SHP77 (cell line): Measurements from ENCODE around the gene MAU2.

Experiments used
- DNase-seq, 2 experiments: peaks; one replicate each; lab custom pipeline; 2025; lab: John Stamatoyannopoulos, UW

MAU2 gene

DNA sequence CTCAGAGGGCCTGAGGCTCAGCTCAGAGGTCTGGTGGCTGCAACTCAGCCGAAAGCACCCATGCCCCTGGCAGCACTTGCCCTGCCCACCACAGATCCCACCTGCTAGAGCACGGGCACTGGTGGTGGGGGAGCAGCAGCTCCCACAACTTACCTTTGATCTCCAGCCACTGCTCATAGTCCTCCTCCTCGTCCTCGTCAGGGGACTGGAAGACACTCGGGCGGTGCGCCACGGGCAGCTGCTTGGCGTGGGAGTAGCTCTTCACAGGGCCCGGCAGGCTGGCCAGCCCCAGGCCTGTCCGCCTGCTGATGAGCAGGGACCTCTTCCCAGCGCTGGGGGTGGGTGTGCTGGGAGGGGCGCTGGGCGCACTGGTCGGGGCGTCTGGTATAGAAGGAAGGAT is 14.9 kb upstream of the MAU2 start:
- DNase-seq: no peak

GRCh38 chr19:19306191-19306590 is 14.4 kb upstream of the MAU2 start:
- DNase-seq: no peak

DNA sequence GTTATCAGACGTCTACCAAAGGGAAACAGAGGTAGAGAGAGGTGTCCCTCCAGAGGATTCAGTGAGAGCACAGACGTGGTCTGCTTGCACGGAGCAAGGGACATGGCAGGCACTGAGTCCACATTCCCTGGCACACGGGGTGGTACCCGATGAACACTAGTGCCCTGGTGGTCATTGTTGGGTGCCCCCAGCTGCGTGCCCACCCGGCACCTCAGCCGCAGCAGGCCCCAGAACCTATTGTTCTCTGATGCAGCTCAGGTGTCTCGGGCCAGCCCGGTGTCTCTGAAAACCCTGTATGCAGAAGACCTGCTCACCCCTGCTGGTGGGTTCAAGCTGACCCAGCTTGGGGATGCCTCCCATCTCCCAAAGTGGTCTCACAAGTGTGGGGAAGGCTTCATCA is 12.3 kb upstream of the MAU2 start:
- no peak for DNase-seq

GRCh38 chr19:19315444-19315843 is 5.2 kb upstream of the MAU2 start:
- DNase-seq: no peak

DNA sequence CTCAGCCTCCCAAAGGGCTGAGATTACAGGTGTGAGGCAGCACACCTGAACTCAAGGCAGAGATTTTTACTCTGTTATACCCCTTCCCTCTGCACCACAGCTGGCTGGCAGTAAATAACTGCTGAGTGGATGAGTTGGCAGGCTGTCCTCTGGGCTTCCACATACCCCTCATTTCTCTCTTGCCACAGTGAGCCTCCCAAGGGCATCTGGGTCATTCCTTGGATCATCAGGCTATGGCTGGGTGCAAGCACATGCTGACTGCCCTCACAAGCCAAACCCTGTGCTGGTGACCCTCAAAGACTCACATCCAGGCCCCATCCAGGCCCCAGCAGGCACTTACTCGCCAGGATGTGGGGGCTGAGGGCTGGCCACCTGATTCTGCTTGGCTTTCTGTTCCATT is 4.5 kb upstream of the MAU2 start:
- DNase-seq: no peak

DNA sequence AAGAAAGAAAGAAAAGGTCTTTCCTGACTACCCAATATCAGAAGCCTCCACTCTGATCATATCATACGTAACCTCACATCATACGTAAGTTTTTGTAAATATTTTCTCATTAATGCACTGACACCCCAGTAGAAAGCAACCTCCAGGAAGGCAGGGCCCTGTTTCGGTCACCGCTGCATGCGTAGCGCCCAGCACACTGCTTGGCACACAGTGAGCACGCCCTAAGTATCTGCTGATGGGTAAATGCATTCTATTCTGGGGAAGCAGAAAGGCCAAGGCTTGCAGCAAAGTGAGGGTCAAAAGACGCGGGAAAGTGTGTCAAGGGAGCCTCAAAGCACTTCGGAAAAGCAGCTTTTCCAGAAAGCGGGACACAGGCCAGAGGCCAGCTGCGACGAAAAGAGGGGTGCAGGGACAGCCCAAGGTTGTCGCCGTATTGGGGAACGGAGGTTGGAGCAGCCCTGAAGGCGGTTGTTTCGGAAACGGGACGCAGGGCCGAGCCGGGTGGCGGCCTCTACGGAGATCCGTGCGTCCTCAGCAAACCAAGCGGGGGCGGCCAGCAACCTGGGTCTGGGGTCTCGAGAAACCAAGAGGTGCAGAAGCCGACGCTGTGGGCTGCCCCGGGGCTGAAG is 783 bp upstream of the MAU2 start:
- DNase-seq: no peak

- no peak for DNase-seq
These were observed 530 bp downstream of the MAU2 start for GRCh38 chr19:19321141-19321577.

GRCh38 chr19:19324059-19324770 is 3.6 kb downstream of the MAU2 start:
- no peak for DNase-seq

DNA sequence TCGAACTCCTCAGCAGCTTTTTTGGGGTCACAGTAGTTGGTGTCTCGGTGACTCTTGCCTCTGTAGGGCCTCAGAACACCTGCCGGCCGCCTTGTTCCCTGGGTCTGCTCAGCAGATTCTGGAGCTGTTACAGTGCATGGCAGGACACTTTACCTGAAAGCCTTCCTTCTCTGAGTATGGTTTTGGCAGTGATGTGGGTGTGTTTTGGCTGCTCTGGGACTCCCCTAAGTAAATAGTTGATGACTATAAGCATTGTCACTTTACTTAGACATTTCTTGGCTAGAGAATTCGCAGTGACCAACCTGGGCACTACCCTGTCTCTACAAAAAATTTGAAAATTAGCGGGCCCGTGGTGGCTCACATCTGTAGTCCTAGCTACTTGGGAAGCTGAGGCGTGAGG is 7.0 kb downstream of the MAU2 start:
- no peak for DNase-seq

DNA sequence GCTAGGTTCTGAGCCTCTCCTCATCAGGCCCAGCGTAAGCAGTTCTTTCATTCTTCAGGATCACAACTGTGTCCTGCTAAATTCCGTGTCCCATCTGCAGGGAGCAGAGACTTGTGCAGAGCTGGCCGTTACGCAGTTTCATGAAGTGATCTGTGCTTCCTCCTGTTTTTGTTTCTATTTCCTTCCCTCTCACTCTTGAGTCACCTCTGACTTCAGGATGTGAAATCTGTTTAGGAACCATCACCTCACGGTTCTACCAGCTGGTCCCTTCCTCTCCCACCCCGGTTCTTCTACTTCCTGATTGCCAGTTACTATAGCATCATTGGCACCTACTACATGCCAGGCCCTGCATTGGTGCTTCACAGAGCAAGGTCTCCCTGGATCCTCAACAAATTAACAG is 8.5 kb downstream of the MAU2 start:
- DNase-seq: no peak

- DNase-seq: no peak
These were observed 13.7 kb downstream of the MAU2 start for GRCh38 chr19:19334063-19334988.

DNA sequence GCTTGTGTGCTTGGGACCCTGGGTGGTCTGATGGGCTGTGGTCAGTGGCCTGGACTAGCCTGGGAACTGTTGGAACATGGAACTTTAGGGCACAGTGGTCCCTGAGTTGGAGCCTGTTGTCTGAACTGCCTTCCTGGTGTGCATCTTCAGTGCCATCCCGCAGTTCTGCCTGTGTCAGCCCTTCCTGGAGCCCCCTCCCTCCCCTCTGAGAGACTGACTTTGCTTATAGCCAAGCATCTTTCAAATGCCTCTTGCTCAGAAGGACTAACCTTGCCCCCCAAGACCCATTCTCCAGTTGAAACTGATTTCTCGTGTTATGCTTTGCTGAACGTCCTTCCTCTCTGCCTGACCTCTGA is 14.3 kb downstream of the MAU2 start:
- no peak for DNase-seq

- DNase-seq: no peak
These were observed 15.0 kb downstream of the MAU2 start for GRCh38 chr19:19335408-19336158.

GRCh38 chr19:19336597-19336996 is 16.0 kb downstream of the MAU2 start:
- DNase-seq: no peak

DNA sequence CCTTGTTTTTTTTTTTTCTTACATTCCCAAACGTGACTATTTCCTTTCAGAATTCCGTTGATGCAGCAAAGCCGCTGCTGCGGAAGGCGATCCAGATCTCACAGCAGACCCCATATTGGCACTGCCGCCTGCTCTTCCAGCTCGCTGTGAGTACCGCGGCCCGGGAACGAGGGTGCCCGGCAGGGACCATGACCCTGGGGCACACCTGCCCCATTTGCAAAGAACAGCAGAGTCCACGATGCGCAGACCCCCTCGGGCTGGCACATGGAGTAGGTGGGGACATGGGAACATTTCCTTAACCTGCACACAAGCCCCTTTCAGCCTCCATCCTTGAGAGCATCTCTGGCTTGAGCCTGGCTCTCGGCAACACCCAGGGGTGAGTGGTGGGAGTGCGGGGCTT is 16.5 kb downstream of the MAU2 start:
- DNase-seq: no peak

GRCh38 chr19:19338082-19338481 is 17.5 kb downstream of the MAU2 start:
- no peak for DNase-seq

DNA sequence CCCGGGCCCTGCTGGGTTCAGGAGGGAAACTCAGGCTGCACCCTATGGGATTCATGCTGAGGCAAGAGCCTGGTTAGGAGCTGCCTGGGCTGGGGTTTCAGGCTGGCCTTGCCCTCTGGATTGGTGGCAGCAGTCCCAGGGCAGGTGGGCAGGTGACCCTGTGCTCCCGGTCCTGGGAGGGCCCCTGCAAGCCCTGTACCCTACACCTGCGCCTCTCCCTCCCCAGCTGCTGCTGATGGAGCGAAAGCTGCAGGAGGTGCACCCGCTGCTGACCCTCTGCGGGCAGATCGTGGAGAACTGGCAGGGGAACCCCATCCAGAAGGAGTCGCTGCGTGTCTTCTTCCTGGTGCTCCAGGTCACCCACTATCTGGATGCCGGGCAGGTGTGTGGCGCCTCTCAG is 20.4 kb downstream of the MAU2 start:
- no peak for DNase-seq

- DNase-seq: peak; percentile 43 to 67
These were observed 21.7 kb downstream of the MAU2 start for GRCh38 chr19:19342086-19343015.

- no peak for DNase-seq
These were observed 22.4 kb downstream of the MAU2 start for GRCh38 chr19:19343016-19343362.

DNA sequence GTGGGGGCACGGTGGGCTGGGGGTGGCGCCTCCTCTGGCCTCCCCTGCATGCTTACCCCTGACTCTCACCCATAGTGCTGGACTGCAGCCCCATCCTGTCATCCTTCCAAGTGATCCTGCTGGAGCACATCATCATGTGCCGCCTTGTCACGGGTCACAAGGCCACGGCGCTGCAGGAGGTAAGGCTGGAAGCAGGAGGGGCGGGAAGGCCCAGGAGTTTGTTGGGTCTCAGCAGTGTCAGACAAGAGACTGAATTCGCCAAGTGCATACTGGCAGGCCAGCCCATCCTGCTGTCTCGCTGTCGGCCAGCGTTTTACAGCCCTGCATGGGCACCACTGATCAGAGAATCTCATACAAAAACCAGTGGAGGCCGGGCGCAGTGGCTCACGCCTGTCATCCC is 23.1 kb downstream of the MAU2 start:
- no peak for DNase-seq

DNA sequence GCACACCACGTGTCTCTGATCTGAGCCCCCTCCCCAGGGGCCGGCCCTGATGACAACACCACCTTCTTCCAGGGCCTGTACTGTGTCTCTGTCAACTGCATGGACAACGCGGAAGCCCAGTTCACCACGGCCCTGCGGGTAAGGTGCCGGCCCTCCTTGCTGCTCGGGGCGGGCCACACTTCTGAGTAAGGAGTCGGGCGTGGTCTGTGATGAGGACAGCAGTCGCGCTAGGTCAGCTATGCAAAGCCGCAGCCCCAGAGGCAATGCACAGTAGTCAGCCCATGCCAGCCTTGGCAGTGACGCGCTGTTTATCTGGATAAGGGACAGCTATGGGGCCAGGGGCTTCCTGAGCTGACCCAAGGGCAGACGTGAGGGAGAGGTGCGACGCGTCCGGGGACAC is 24.6 kb downstream of the MAU2 start:
- DNase-seq: no peak
